Mammary epithelial cell (primary cell): Measurements from ENCODE around the gene GLYATL3.

Source experiments
- CTCF ChIP-seq, 2 donors: IDR thresholded peaks in 1 of 2; conservative IDR thresholded peaks in 1 of 2; 2 replicates each; pipeline ENCODE4 v1.5.1; 2011 to 2012; ENCODE audit warnings: inconsistent platforms in 2 of 2, low read length in 2 of 2, mild to moderate bottlenecking in 2 of 2, control low read depth in 1 of 2, low read depth in 1 of 2; ENCODE audit not compliant: insufficient read depth in 1 of 2; ENCODE audit errors: extremely low read depth in 1 of 2
- EZH2 ChIP-seq: IDR thresholded peaks from 2 replicates; pipeline ENCODE4 v1.6.1; 2012; ENCODE audit warnings: low read length, inconsistent platforms, borderline replicate concordance

- TF ChIP-seq CTCF (conservative IDR thresholded peaks at IDR 0.05 in 1 of 2, IDR thresholded peaks at IDR 0.05 in 1 of 2; ENCODE audit: extremely low read depth in 1 of 2, insufficient read depth in 1 of 2, low read depth in 1 of 2, low read length in 2 of 2) = no peak
- TF ChIP-seq EZH2 = no peak
These were observed 64.8 kb downstream of the GLYATL3 start for GRCh38 chr6:49564552-49564951.
